Stimulated activated CD4-positive, alpha-beta T cell treated with anti-CD3 and anti-CD28 coated beads, Interleukin-1b, Interleukin-23, amount 100 ng/mL, for 48 hours (primary cell): ENCODE data around the gene ARFGAP1.

Experiments
- DNase-seq: peaks from one replicate; pipeline ENCODE4 v3.0.0-alpha.2; 2020

The ARFGAP1 gene

DNA sequence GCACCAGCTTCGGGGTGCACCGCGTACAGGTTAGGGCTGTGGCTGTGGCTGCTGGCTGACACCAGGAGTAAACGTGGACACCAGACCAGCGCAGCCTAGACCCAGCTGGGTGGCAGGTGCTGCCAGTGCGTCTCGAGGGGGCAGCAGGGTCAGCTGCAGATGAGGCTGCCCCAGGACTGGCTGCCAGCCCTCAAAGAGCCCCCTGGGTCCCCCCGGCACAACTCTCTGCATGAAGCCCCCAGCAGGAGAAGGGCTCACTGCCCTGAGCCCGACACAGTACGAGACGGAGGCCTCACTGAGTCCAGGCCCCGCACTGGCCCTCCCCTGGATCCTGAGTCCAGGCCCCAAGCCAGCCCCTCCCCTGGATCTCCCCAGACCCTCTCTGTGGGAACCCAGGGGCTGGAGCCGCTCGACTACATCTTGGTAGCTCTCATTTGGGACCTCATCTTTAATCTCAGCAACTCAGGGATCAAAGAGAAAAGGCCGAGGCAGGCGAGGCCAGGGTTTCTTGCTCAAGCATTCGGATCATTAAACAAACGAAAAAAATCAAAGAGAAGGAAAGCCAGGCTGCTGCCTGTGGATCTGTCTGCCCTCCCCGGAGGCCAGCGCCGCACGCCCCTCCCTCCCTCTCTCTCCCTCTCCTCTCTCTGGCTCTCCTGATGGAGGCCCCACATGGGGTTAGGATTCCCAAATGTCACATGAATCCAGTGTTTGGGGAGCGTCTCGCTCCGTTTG is 11.4 kb upstream of the ARFGAP1 start:
- no peak for DNase-seq

- DNase-seq: no peak
Observed at GRCh38 chr20:63261795-63262528, 10.7 kb upstream of the ARFGAP1 start.

GRCh38 chr20:63262836-63263235 is 9.8 kb upstream of the ARFGAP1 start:
- DNase-seq: no peak

GRCh38 chr20:63264000-63264399 is 8.6 kb upstream of the ARFGAP1 start:
- no peak for DNase-seq

- no peak for DNase-seq
Observed at GRCh38 chr20:63264519-63264918, 8.1 kb upstream of the ARFGAP1 start.

DNA sequence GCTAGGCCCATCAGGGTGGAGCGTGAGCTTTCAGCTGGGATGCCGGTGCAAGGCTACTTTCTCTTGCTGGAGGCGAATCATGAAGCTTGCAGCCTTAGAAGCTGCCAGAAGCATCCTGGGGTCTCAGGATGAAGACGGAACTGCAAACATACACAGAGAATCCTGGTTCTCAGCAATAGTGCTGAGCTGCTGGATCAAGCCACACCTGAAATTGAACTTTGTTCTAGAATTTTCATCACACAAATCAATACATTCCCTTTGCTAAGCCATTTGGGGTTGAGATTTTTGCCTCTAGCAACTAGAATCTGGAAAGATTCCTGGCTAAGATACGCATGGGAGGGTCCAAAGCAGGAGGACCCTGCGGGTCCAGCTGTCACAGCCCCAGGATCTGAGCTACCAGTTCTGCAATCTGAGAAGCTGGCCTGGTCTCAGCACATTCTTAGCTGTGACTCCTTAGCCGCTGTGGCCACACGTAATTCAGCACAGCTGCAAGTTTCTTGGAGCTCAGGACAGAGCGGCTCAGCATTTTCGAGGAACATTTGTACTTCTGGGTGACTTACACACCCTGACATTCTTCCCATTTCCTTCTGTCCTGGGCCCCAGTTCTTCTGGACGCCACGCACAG is 6.6 kb upstream of the ARFGAP1 start:
- DNase-seq: no peak

DNA sequence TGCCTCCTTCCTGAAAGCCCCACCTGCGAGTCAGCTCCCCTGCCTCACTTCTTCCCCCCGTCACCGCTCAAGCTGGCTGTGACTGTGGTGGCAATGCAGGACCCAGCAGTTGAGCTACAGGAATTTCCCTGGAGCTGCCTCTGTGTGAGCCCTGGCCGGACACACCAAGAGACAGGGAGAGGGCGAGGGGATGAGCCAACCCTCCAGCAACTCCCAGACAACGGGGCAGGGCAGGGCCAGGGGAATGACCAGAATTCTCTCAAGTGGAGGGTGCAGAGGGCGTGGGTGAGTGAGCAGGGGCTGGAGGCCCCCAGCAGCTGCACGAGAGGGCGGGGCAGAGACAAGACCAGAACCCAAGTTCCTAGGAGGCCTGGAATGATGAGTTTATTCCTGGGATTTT is 4.9 kb upstream of the ARFGAP1 start:
- no peak for DNase-seq

DNA sequence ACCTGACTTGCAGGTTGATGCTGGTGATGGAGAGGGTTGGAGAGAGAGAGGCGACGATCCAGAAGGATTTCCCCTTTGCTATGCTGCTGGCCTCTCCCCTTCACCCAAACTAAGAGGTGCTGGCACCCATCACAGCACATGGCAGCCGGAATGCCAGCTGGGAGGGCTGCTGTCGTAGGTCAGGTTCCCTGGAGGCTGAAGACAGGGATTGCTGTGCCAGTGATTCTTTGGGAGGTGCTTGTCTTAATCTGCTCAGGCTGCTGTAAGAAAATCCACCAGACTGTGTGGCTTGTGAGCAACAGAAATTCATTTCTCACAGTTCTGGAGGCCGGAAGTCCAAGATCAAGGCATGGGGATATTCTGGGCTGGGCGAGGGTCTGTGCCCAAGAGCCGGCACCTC is 4.4 kb upstream of the ARFGAP1 start:
- DNase-seq: no peak

- no peak for DNase-seq
Observed at GRCh38 chr20:63268671-63269439, 3.8 kb upstream of the ARFGAP1 start.

DNA sequence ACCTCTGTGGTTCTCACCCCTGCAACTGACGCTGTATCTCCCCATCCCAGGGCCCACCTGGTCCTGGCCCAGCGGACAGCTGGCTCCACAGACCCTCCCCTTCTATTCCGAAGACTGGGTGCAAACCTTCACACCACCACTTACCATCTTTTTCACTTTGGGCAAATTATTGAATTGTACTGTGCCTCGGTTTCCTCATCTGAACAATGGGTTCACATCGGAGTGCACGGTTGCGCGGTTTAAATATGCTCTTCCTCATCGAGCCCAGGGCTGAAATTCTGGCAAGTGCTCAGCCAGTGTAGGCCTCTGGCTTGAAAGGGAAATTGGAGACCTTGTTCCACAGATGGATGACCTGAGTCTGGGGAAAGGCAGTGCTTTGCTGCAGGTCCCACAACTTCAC is 2.9 kb upstream of the ARFGAP1 start:
- DNase-seq: no peak

GRCh38 chr20:63270606-63271325 is 1.8 kb upstream of the ARFGAP1 start:
- DNase-seq: no peak

DNA sequence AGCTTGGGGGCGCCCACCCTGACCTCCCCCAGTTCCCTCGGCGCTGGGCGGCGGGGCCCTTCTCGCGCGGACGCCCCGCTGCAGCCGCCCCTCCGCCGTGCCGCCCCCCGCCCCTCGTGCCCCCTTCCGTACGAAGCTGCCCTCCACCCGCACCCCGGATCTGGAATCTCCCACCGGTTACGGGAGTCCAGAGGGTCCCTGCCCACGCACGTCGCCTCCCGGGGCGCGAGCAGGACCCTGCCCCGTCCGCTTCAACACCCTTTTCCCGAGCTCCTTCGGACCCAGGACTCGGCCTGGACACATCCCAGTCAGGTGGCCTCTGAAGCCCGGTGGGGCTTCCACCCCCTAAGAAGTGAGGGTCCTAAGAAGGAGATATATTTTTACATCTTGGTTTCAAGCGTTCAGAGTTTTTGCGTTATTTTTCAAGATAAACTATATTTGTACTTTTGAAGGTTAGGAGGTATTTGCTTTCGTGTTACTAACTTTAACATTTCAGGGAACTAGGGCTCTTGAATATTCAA is 506 bp downstream of the ARFGAP1 start:
- no peak for DNase-seq

DNA sequence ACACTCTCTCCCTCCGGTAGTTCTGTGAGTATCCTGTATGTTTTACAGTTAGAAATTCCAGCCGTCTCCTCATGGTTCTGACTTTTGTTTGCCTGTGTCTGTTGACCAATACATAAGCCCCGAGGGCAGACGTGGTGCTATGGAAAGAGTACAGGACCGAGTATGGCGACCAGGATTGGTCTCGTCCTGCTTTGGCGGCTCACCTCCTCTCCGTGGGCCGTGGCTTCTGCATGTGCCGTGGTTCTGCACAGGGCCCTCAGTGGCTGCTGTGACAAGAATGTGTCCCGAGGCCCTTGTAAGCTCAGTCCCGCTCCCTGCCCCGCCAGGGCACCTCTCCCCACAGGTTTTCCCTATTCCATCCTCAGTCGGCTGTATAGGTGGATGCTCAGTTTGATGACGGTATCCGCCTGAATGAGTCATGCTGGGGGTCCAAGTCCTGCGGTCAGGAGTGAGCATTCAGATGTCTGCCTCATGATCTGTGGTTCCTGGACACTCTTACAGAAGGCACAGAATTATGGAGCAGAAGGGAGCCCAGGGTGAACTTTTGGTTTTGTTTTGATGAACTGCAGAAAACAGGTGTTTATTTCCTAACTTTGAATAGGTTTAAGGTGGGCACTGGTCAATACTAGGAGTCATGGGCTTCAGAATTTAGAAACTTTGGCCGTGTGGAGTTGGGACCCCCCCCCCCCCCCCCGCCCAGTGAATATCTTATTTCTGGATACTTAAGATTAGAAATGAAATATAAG is 1.2 kb downstream of the ARFGAP1 start:
- no peak for DNase-seq

GRCh38 chr20:63274381-63275228 is 2.0 kb downstream of the ARFGAP1 start:
- DNase-seq: no peak

- no peak for DNase-seq
Observed at GRCh38 chr20:63275825-63276224, 3.2 kb downstream of the ARFGAP1 start.

DNA sequence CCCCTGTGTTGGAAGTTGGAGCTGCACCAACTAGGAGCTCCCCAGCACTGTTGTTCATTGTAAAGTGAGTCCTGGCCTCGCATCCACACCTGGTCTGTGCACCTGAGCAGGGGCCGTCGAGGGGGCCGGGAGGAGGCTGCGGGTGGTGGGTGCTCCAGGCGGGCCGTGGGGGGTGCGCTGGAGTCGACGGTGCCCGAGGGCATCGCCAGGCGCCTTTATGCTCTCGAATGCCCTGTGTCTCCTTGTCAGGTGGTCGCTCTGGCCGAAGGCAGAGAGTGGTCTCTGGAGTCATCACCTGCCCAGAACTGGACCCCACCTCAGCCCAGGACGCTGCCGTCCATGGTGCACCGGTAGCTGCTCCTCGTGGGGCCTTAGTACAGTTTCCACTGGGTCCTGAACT is 4.3 kb downstream of the ARFGAP1 start:
- DNase-seq: no peak

- DNase-seq: no peak
Observed at GRCh38 chr20:63277466-63278272, 5.1 kb downstream of the ARFGAP1 start.

DNA sequence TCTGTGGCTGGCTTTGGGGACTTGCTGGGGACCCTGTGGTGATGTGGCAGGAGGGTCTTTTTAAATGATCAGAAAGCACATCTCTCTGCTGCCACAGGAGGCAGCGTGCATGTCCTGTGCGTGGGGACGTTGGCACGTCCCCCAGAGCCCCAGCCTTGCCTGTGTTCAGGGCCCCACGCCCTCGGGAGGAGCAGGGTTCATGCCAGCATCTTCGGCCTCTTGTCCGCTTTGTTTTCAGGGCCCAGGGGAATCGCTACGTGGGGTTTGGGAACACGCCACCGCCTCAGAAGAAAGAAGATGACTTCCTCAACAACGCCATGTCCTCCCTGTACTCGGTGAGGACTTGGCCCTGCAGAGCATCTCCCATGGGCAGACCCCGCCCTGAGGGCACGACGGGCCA is 6.0 kb downstream of the ARFGAP1 start:
- DNase-seq: no peak

GRCh38 chr20:63279931-63280330 is 7.3 kb downstream of the ARFGAP1 start:
- DNase-seq: no peak

GRCh38 chr20:63280371-63280770 is 7.8 kb downstream of the ARFGAP1 start:
- DNase-seq: no peak
